ENCODE measurements around the gene DNAJB6. TPM values are rescaled to one million over a fixed set of nuclear protein-coding genes. Genes with fewer than 3 reads are reported as not detected.

DNAJB6 gene
- total RNA-seq, 1 experiment from 2014 or later = 201 TPM

DNA sequence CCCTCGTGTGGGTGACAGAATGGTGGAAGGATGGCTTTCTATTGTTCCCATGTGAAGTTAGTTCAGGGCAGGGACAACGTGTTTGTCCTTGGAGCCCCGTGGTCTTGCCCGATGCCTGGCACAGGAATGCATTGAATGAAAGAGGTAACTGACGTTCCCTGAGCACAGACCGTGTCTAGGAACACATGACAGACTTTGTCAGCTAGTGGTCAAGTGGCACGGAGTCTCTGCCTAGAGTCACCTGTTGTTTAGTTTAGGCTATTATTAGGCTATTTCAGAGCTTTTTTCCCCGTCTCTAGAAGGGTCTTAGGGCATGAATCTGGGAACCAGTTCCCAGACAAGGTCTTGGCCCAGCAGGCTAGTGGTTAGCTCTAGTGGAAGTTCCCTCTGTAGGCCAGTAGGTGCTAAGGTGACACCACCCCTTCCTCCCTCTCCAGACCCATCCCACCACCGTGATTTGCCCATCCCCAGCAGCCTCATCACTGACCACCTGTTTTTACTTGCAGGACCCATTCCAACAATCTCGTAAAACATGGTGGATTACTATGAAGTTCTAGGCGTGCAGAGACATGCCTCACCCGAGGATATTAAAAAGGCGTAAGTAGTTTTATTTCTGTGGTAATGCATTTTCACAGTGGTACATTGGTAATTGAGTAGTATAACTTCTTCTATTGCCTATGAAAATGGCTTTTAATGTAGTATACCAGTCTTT, 21.4 kb downstream of the DNAJB6 start:
- no TSS peak for BruUV-seq (replicated peaks)
- TF ChIP-seq, protein P1, sequence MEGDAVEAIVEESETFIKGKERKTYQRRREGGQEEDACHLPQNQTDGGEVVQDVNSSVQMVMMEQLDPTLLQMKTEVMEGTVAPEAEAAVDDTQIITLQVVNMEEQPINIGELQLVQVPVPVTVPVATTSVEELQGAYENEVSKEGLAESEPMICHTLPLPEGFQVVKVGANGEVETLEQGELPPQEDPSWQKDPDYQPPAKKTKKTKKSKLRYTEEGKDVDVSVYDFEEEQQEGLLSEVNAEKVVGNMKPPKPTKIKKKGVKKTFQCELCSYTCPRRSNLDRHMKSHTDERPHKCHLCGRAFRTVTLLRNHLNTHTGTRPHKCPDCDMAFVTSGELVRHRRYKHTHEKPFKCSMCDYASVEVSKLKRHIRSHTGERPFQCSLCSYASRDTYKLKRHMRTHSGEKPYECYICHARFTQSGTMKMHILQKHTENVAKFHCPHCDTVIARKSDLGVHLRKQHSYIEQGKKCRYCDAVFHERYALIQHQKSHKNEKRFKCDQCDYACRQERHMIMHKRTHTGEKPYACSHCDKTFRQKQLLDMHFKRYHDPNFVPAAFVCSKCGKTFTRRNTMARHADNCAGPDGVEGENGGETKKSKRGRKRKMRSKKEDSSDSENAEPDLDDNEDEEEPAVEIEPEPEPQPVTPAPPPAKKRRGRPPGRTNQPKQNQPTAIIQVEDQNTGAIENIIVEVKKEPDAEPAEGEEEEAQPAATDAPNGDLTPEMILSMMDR (IDR thresholded peaks at IDR 0.05) = no peak
- TF ChIP-seq POLR2AphosphoS5 (IDR thresholded peaks at IDR 0.05; ENCODE audit: low read depth, low read length) (no peak), SIN3A (IDR thresholded peaks at IDR 0.05; ENCODE audit: borderline replicate concordance, insufficient read depth, low read depth, low read length) (no peak), TCF7L2 (IDR thresholded peaks at IDR 0.05; ENCODE audit: low read depth, low read length) (no peak)
- TF ChIP-seq, protein P2, sequence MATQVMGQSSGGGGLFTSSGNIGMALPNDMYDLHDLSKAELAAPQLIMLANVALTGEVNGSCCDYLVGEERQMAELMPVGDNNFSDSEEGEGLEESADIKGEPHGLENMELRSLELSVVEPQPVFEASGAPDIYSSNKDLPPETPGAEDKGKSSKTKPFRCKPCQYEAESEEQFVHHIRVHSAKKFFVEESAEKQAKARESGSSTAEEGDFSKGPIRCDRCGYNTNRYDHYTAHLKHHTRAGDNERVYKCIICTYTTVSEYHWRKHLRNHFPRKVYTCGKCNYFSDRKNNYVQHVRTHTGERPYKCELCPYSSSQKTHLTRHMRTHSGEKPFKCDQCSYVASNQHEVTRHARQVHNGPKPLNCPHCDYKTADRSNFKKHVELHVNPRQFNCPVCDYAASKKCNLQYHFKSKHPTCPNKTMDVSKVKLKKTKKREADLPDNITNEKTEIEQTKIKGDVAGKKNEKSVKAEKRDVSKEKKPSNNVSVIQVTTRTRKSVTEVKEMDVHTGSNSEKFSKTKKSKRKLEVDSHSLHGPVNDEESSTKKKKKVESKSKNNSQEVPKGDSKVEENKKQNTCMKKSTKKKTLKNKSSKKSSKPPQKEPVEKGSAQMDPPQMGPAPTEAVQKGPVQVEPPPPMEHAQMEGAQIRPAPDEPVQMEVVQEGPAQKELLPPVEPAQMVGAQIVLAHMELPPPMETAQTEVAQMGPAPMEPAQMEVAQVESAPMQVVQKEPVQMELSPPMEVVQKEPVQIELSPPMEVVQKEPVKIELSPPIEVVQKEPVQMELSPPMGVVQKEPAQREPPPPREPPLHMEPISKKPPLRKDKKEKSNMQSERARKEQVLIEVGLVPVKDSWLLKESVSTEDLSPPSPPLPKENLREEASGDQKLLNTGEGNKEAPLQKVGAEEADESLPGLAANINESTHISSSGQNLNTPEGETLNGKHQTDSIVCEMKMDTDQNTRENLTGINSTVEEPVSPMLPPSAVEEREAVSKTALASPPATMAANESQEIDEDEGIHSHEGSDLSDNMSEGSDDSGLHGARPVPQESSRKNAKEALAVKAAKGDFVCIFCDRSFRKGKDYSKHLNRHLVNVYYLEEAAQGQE (IDR thresholded peaks at IDR 0.05; ENCODE audit: insufficient read depth in 1 of 2, low read depth in 2 of 2, low read length in 1 of 2) = no peak
- CTCF ChIA-PET = no interaction called here

DNA sequence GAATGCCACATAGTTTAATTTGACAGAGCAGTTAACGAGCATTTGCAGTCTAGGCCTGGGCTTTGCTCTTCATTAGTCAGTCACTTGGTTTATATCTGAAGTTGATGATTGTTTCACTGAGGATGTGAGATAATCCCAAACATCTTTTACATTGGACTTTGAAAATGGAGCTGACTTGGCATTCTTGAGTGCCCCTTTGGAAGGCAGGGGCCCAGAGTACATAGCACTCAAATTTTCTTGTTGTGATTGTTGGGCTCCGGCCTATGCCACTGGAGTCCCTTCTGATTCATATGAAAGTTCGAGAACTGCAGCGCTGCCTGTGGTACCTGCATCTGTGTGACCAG, 21.9 kb downstream of the DNAJB6 start:
- Histone ChIP-seq H3K4me3 (ENCODE audit: low read depth in 2 of 2, low read length in 2 of 2) (no peak overlapping the region), H3K27me3 (ENCODE audit: control insufficient read depth, insufficient read depth, low read length) (no peaks in the 10 kb centered on the region), H3K9me3 (ENCODE audit: control insufficient read depth, insufficient read depth, low read depth, low read length) (no peaks in the 10 kb centered on the region), H3K27ac (ENCODE audit: low read length) (no peak overlapping the region), H3K36me3 (ENCODE audit: control insufficient read depth, insufficient read depth, low read length) (peaks cover 5% of the 10 kb centered on the region; the same call in 1 of the 2 replicates), H3K4me1 (ENCODE audit: control insufficient read depth, insufficient read depth, low read length) (peaks cover 32% of the 10 kb centered on the region)
- TF ChIP-seq POLR2AphosphoS5 (IDR thresholded peaks at IDR 0.05; ENCODE audit: low read depth, low read length) = no peak
- TF ChIP-seq, protein P1 (IDR thresholded peaks at IDR 0.05) = no peak
- intact Hi-C loops (cut with micrococcal nuclease; ENCODE audit: unreplicated experiment) = no loop called here
- ChIA-PET POLR2A (no interaction called here), CTCF (no interaction called here)
- ATAC-seq = no peak
- BruUV-seq (replicated peaks) = TSS peak; percentile 47
- in situ Hi-C loops (cut with HindIII; ENCODE audit: low pct_unique_long_range_greater_than_20kb, low sequenced_read_pairs) = no loop called here
- DNase-seq (ENCODE audit: low read depth, low spot score) = no peak

More for the DNA sequence above, 21.4 kb downstream of the DNAJB6 start:
- intact Hi-C loops (cut with micrococcal nuclease; ENCODE audit: unreplicated experiment) = no loop called here
- POLR2A ChIA-PET = no interaction called here
- in situ Hi-C loops (cut with HindIII; ENCODE audit: low pct_unique_long_range_greater_than_20kb, low sequenced_read_pairs) = no loop called here
- no peaks in the 10 kb centered on the region for H3K27me3 ChIP-seq (ENCODE audit: control insufficient read depth, insufficient read depth, low read length)
- H3K9me3 ChIP-seq (ENCODE audit: control insufficient read depth, insufficient read depth, low read depth, low read length) = no peaks in the 10 kb centered on the region
- H3K4me1 ChIP-seq (ENCODE audit: control insufficient read depth, insufficient read depth, low read length) = peaks cover 37% of the 10 kb centered on the region
- DNase-seq (ENCODE audit: low read depth, low spot score) = no peak
- no peak overlapping the region for H3K4me3 ChIP-seq (ENCODE audit: low read depth in 2 of 2, low read length in 2 of 2)
- peaks cover under 1% of the 10 kb centered on the region; the same call in 1 of the 2 replicates for H3K36me3 ChIP-seq (ENCODE audit: control insufficient read depth, insufficient read depth, low read length)
- ATAC-seq = no peak
- no peak overlapping the region for H3K27ac ChIP-seq (ENCODE audit: low read length)
